GM12801 (cell line): Measurements from ENCODE around the gene TSSK3.

Source experiments
- TF ChIP-seq, protein P1 (sequence below): IDR thresholded peaks from one replicate; pipeline ENCODE4 v1.5.1; 2011; ENCODE audit warnings: control low read depth; ENCODE audit not compliant: insufficient read length; ENCODE audit errors: extremely low read depth

TSSK3 gene, protein sequence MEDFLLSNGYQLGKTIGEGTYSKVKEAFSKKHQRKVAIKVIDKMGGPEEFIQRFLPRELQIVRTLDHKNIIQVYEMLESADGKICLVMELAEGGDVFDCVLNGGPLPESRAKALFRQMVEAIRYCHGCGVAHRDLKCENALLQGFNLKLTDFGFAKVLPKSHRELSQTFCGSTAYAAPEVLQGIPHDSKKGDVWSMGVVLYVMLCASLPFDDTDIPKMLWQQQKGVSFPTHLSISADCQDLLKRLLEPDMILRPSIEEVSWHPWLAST

DNA sequence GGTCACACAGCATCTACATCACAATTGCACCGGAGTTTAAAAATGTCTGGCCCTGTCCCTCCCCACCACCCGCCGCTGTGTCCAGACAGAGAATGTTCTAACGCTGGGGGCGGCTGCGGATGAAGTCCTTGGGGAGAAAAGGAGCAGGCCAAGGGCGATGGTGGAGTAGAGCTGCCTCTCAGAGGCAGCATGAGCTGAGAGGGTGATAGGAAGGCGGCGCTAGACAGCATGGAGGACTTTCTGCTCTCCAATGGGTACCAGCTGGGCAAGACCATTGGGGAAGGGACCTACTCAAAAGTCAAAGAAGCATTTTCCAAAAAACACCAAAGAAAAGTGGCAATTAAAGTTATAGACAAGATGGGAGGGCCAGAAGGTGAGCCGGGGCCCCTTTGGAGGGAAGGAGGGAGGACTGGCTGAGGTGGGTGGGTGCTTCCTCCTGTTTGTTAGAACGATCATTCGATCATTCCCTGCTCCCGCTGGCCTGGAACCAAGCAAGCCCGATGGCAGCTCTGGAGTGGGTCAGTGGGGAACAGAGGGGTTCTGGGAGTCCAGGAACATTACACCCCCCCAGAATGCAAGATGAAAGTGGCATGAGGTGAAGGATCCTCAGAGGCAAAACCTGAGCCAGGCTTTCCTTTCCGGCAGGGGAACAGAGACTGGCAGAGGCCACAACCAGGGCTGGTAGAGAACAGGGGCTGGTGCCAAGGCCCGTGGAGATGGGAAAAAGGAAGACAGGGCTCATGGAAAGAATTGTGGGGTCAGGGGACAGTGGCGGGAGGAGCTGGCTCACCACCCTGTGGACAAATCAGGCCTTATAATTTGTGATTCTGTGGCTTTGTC is at the start of gene TSSK3, which contains the start of gene FAM229A:
Gene TSSK3, plus strand, starts transcription at position 66 of the 840 bp plus-strand sequence. Its CDS starts 163 bp downstream, at position 229.
Gene FAM229A, minus strand, starts transcription at position 12 of the 840 bp plus-strand sequence. CDS start 394 bp downstream, outside the sequence.
- TF ChIP-seq, protein P1, sequence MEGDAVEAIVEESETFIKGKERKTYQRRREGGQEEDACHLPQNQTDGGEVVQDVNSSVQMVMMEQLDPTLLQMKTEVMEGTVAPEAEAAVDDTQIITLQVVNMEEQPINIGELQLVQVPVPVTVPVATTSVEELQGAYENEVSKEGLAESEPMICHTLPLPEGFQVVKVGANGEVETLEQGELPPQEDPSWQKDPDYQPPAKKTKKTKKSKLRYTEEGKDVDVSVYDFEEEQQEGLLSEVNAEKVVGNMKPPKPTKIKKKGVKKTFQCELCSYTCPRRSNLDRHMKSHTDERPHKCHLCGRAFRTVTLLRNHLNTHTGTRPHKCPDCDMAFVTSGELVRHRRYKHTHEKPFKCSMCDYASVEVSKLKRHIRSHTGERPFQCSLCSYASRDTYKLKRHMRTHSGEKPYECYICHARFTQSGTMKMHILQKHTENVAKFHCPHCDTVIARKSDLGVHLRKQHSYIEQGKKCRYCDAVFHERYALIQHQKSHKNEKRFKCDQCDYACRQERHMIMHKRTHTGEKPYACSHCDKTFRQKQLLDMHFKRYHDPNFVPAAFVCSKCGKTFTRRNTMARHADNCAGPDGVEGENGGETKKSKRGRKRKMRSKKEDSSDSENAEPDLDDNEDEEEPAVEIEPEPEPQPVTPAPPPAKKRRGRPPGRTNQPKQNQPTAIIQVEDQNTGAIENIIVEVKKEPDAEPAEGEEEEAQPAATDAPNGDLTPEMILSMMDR: no peak

DNA sequence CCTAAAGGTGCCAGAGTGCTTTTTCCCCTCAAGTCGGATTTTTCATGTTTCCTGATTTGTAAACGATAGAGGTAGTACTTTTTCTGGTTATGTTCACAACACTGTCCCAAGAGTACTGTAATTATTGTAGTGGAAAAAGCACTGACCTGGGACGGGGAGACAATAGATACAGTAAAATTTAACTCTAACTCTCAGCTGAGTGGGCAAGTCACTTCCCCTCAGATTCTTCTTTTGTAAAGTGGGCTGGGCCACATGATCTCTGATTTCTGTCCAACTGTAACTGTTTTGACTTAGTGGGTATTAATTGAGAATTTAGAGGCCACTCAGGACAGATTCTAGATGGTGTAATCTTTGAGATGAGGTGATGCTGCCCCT is 45.4 kb upstream of the TSSK3 start:
- TF ChIP-seq, protein P1: no peak

DNA sequence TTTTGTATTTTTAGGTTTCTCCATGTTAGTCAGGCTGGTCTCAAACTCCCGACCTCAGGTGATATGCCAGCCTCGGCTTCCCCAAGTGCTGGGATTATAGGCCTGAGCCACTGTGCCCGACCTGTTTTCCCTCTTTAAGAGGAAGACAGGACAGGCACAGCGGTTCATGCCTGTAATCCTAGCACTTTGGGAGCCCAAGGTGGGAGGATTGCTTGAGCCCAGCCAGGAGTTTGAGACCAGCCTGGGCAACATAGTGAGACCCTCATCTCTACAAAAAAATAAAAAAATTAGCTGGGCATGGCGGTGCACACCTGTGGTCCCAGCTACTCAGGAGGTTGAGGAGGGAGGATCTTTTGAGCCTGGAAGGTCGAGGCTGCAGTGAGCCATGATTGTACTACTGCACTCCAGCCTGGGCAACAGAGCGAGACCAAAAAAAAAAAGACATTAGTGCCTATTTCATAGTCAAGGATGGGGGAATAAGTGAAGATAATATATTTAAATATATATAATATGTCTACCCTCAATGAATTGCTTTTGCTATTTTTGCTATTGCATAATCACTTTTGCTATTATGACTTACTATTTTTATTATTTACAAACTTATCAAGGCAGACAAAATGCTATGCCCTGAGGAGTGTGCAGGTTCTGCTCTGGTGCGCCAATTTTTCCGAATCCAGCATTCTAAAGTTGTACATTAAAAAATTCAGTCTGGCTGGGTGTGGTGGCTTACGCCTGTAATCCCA is 44.0 kb upstream of the TSSK3 start:
- TF ChIP-seq, protein P1: no peak

DNA sequence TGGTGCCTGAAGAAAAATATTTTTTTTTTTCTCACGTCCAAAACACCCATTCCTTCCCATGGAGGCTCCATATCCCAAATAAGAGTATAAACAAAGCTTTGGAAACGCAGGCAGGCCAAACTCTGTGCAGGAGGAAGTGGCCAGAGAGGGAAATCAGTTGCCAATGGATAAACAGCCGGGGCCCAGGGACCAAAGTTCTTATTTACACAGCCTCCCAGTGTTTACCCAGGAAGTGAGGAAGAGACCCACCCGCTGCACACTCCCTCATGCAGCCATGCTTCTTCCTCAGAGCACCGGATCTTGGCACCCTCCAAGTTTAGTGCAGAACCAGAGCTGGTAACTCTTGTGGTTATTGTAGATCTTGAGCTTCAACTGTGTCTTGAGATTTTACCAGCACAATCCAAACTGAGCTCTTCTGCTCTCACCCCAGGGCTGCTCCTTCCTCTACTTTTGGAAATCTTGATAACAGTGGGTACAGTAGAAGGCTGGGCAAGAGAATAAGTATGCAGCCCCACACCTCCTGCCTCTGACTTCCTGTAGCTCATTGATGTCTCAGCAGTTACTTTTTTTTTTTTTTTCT is 40.5 kb upstream of the TSSK3 start:
- TF ChIP-seq, protein P1: no peak

DNA sequence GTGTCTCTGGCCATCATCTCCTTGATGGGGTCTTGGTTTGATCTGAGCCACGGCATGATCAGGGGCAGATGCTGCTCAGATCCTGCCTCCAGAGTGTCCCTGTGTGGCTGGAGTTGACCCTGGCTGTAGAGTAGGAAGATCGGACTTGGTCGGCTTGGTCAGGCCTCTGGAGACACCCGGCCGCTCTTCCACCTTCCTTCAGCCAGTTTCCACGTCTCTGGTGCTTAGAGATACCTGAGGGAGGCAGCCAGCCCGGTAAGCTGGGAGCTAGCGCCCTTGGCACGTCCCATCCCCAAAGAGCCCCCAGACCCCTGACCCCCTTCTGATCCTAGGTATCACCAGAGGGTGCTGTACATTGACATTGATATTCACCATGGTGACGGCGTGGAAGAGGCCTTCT is 35.1 kb upstream of the TSSK3 start:
- TF ChIP-seq, protein P1: no peak

DNA sequence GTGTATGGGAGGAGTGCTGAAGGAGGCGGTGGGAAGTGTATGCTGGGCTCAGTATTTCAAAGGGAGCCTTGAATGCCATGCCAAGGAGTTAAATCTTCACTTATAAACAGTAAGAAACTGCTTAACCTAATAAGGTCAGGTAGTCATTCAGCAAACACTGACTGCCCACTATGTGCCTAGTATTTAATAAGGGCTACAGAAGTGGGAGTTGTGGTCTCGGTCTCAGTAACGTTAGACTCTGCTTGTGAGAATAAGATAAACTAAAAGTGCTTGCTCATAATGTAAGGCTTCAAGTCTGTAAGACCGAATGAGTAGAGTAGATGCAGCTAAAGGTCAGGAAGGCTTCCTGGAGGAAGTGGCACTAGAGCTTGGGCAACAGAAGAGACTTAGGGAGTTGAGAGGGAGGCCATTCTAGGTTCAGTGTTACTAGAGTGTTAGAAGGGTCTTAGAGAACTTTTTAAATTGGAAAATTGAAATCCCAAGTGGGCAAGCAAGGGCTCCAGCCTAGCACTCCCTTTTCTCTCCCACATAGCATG is 32.3 kb upstream of the TSSK3 start:
- TF ChIP-seq, protein P1: no peak
